ENCODE data around the gene HOXC13. TPM values are rescaled to one million over a fixed set of nuclear protein-coding genes. Genes with fewer than 3 reads are reported as not detected.

Gene HOXC13
- total RNA-seq, 1 donor from 2014 or later = not detected

DNA sequence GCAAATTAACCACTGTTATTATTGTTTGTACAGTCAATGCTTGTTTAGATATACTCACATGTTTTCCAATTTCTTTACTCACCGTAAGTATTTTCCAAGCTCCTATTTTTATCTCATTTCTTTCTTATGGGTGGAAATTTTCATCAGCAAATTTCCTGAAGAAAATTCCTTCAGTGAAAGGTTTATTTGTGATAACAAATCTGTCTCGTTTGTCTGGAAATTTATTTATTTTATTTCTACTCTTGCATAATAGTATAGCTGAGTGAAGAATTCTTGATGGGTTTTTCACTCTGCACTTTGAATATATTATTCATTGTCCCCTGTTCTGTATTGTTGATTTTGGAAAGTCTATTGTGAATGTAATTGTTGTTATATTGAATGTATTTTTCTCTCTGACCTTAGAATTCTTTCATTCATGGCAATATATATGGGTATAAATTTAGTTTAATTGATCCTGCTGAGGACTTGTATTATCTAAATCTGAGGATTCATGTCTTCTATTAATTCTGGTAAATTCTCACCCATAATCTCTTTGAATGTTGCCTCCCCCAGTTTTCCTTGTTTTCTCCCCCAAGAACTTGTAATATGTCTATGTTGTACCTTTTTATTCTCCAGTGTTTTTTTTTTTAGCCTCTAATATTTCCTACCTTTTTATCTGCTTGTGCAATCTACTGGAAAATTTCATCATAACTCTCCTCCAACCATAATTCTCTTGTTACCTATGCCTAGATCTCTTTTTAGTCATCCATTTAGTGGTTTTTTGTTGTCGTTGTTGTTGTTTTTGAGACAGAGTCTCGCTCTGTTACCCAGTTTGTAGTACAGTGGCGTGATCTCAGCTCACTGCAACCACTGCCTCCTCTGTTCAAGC, 21.6 kb upstream of the HOXC13 start:
- intact Hi-C loops (cut with DNase I) = no loop called here
- H3K36me3 ChIP-seq = no peaks in the 10 kb centered on the region

DNA sequence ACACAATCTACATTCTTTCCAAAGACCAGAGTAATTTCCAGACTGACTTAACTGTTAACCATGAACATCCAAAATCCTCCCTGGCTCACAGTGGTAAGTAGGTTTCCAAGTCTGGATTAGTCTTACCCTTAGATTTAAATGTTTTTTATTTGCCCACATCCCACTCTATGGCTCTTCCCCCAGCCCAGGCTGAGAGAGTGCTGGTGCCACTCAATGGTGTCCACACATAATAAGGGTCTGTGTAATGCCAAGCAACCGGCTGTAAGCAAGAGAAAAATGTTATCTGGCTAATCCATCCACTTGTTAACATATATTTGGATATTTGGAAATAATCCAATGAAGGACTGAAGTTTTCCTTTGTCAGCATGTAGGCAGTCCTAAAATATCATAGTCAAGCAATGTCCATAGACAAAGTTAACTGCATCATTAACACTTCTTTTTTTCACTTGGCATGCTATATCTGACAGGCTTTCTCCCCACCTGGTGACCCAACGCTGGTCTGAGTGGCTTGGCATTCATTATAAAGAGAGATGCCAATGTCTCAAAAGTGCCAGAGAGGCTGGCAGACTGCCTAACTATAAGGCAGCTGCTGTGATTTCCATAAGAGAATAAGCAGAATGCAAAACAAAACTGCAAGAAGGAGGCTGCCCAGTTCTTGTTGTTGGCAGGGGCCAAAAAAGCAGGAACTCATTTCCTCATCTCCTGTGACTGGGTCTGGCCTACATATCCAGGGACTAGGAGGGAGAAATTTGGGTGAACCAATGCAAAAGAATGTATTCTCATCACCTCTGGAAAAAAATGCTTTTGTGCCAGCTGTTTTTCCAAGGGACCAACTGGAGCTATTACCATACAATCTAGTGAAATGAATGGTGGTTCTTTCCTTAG, 13.9 kb upstream of the HOXC13 start:
- no peaks in the 10 kb centered on the region for H3K4me1 ChIP-seq
- peaks cover 85% of the 10 kb centered on the region for H3K27me3 ChIP-seq
- TF ChIP-seq, protein P1, sequence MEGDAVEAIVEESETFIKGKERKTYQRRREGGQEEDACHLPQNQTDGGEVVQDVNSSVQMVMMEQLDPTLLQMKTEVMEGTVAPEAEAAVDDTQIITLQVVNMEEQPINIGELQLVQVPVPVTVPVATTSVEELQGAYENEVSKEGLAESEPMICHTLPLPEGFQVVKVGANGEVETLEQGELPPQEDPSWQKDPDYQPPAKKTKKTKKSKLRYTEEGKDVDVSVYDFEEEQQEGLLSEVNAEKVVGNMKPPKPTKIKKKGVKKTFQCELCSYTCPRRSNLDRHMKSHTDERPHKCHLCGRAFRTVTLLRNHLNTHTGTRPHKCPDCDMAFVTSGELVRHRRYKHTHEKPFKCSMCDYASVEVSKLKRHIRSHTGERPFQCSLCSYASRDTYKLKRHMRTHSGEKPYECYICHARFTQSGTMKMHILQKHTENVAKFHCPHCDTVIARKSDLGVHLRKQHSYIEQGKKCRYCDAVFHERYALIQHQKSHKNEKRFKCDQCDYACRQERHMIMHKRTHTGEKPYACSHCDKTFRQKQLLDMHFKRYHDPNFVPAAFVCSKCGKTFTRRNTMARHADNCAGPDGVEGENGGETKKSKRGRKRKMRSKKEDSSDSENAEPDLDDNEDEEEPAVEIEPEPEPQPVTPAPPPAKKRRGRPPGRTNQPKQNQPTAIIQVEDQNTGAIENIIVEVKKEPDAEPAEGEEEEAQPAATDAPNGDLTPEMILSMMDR (IDR thresholded peaks at IDR 0.05) = no peak
- ATAC-seq (no peak), DNase-seq (no peak)
- H3K27ac ChIP-seq = no peak overlapping the region
- no peaks in the 10 kb centered on the region for H3K9me3 ChIP-seq
- intact Hi-C loops (cut with DNase I) = no loop called here
- no peaks in the 10 kb centered on the region for H3K36me3 ChIP-seq
- H3K4me3 ChIP-seq = no peak overlapping the region

More for the DNA sequence above, 21.6 kb upstream of the HOXC13 start:
- Histone ChIP-seq H3K27ac (no peak overlapping the region), H3K27me3 (peaks cover 54% of the 10 kb centered on the region), H3K9me3 (no peaks in the 10 kb centered on the region), H3K4me1 (no peaks in the 10 kb centered on the region), H3K4me3 (no peak overlapping the region)
- DNase-seq (no peak), ATAC-seq (no peak)
- TF ChIP-seq, protein P1 (IDR thresholded peaks at IDR 0.05) = no peak

DNA sequence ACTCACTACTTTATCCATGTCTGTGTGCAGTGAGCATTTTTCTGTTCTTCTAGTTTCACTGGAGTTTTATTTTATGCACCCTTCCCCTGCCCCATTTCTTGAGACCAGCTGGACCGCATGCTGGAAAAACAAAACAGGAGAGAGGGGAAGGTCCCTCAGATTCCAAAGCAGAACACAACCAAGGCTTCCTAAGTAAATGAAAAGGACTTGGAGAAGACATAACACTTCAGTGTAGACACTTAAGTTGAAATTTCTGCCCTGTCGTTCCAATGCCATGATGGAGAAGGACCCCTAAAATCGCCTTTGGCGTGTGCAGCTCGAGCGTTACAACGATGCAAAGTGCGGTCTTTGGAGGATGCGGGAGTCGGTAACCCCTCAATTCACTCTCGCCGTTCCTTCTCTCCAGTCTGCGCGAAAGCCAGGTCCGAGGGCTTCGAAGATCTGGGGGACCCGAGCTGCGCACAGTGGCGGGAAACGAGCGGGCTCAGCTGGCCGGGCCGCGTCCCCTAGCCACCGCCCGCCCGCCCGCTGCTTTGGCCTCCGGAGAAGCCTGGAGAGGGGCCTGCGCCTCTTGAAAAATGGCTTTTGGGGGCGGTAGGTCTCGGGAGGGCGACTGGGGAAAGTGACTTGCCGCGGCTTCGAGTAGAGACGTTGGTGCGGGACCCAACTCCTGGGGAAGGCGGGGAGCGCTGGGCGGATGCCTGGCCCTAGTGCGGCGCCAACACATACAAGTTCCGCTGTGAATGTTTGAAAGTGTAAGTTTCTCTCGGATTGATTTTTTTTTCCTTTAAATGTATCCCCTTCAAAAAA, 11.2 kb upstream of the HOXC13 start:
- peaks cover 94% of the 10 kb centered on the region for H3K27me3 ChIP-seq
- DNase-seq (no peak), ATAC-seq (no peak)
- no peak overlapping the region for H3K27ac ChIP-seq
- intact Hi-C loops (cut with DNase I) = no loop called here
- H3K9me3 ChIP-seq = no peaks in the 10 kb centered on the region
- no peak overlapping the region for H3K4me3 ChIP-seq
- no peaks in the 10 kb centered on the region for H3K4me1 ChIP-seq
- no peaks in the 10 kb centered on the region for H3K36me3 ChIP-seq
- TF ChIP-seq, protein P1 (IDR thresholded peaks at IDR 0.05) = no peak

DNA sequence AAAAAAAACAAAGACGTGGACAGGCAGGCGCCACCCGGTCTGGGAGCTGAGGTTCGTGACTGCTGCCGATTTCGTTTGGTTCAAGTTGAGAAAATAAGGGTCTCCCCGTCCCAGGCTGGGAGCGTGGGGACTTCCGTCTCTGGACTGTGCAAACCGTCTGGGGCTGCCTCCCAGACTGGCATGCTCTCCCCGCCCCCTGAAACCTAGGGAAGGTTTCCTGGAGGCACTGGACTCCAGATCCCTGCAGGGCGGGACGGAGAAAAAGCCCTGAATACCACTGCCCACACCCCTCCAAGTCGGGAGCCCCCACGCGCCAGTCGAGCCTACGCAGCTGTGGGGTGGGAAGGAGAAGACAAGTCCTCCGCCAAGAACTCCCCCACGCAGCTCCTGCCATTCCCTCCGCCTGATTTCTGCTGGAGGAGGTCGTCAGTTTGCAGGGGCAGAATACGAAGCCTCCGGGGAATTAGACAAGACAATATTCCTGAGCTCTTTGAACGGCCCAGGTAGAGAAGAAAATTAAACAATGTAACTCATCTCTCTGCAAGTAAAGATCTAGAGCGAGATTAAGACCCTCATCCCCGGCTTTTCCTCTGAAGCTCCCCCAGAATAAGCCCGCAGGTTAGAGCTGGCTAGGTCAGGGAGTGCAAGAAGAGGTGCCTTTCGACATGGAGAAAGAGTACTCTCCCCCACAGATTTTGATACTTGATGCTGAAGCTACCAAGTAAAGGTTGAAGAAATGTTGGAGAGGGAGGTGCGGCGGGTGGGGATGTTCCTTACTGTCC, 10.4 kb upstream of the HOXC13 start:
- no peaks in the 10 kb centered on the region for H3K9me3 ChIP-seq
- no peaks in the 10 kb centered on the region for H3K36me3 ChIP-seq
- intact Hi-C loops (cut with DNase I) = no loop called here
- no peaks in the 10 kb centered on the region for H3K4me1 ChIP-seq
- DNase-seq (no peak), ATAC-seq (no peak)
- no peak overlapping the region for H3K4me3 ChIP-seq
- TF ChIP-seq, protein P1 (IDR thresholded peaks at IDR 0.05) = no peak
- H3K27ac ChIP-seq = no peak overlapping the region
- H3K27me3 ChIP-seq = peaks cover 94% of the 10 kb centered on the region

DNA sequence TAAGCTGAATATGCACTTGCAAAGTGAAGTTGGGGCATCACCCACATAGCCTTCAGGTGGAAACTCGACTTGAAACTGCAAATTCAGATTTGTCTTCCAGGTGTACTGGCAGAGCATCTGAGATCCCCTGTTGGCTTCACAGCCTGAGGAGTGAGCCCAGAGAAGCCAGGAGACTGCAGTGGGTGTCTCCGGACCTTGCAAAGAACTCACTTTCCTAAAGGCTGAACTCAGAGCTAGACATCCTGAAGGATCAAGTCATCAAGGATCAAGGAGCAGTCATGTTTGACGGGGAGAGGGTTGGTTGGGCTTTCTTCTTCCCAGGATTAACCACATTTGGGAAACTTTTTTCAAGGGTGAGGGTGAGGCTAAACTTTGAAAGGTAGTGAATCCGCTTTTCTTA, 9.1 kb upstream of the HOXC13 start:
- no peak for DNase-seq
- intact Hi-C loops (cut with DNase I) = no loop called here
- Histone ChIP-seq H3K36me3 (no peaks in the 10 kb centered on the region), H3K4me1 (no peaks in the 10 kb centered on the region), H3K27me3 (peaks cover 94% of the 10 kb centered on the region), H3K27ac (no peak overlapping the region), H3K4me3 (no peak overlapping the region), H3K9me3 (no peaks in the 10 kb centered on the region)
- TF ChIP-seq, protein P1 (IDR thresholded peaks at IDR 0.05) = no peak
- no peak for ATAC-seq
